NCI-H510A (cell line): ENCODE data around the gene IL13RA1.
"Not testable (repeated sequence)": the region's sequence is repeated elsewhere in the genome, so short reads cannot be mapped to it uniquely, and the experiment has no call there.

Source experiments
- DNase-seq: peaks from one replicate; lab custom pipeline; 2025; lab: John Stamatoyannopoulos, UW

The IL13RA1 gene

GRCh38 chrX:118726887-118727685, at the start of gene IL13RA1:
TSS of gene IL13RA1 (plus strand) at chrX:118727606. CDS start at chrX:118727639, 33 bp downstream.
- peak; percentile 87 for DNase-seq

GRCh38 chrX:118679290-118679689, 48.1 kb upstream of the IL13RA1 start:
- DNase-seq, result no peak

GRCh38 chrX:118682258-118683014, 45.0 kb upstream of the IL13RA1 start:
- no peak for DNase-seq

GRCh38 chrX:118685393-118685792, 42.0 kb upstream of the IL13RA1 start:
- DNase-seq, result no peak

GRCh38 chrX:118688935-118689334, 38.5 kb upstream of the IL13RA1 start:
- DNase-seq, result no peak

- DNase-seq, result no peak
These were observed 33.6 kb upstream of the IL13RA1 start for GRCh38 chrX:118693843-118694242.

GRCh38 chrX:118694638-118695037, 32.8 kb upstream of the IL13RA1 start:
- DNase-seq, result no peak

- DNase-seq, result no peak
These were observed 28.8 kb upstream of the IL13RA1 start for GRCh38 chrX:118698516-118699170.

- no peak for DNase-seq
These were observed 24.7 kb upstream of the IL13RA1 start for GRCh38 chrX:118702741-118703140.

- no peak for DNase-seq
These were observed 20.7 kb upstream of the IL13RA1 start for GRCh38 chrX:118706681-118707080.

- no peak for DNase-seq
These were observed 12.9 kb upstream of the IL13RA1 start for GRCh38 chrX:118714521-118714920.

GRCh38 chrX:118715917-118716316, 11.5 kb upstream of the IL13RA1 start:
- DNase-seq, result not testable (repeated sequence)

GRCh38 chrX:118716833-118717232, 10.6 kb upstream of the IL13RA1 start:
- DNase-seq, result not testable (repeated sequence)

- DNase-seq, result no peak
These were observed 9.6 kb upstream of the IL13RA1 start for GRCh38 chrX:118717678-118718391.

- DNase-seq, result no peak
These were observed 8.7 kb upstream of the IL13RA1 start for GRCh38 chrX:118718737-118719136.

- DNase-seq, result no peak
These were observed 7.2 kb upstream of the IL13RA1 start for GRCh38 chrX:118720058-118720707.

- no peak for DNase-seq
These were observed 4.0 kb upstream of the IL13RA1 start for GRCh38 chrX:118723376-118723775.

GRCh38 chrX:118724365-118724764, 3.0 kb upstream of the IL13RA1 start:
- DNase-seq, result no peak

- DNase-seq, result no peak
These were observed 2.6 kb upstream of the IL13RA1 start for GRCh38 chrX:118724775-118725174.

GRCh38 chrX:118726396-118726795, 1.0 kb upstream of the IL13RA1 start:
- DNase-seq, result no peak

- no peak for DNase-seq
These were observed 407 bp downstream of the IL13RA1 start for GRCh38 chrX:118727686-118728339.
